H1 (cell line): ENCODE data around the gene HELQ. TPM values are rescaled to one million over a fixed set of nuclear protein-coding genes. Genes with fewer than 3 reads are reported as not detected.

ENCODE experiments used
- CEBPB ChIP-seq: IDR thresholded peaks from 2 replicates; pipeline ENCODE4 v1.6.1; 2012; ENCODE audit warnings: low read depth, low read length
- GABPA ChIP-seq: IDR thresholded peaks from 2 replicates; pipeline ENCODE4 v1.6.1; 2011; ENCODE audit warnings: mild to moderate bottlenecking, low read length, moderate library complexity, borderline replicate concordance; ENCODE audit not compliant: insufficient read depth
- JUND ChIP-seq: IDR thresholded peaks from 2 replicates; pipeline ENCODE4 v1.6.1; 2011; ENCODE audit warnings: mild to moderate bottlenecking, improper control_type of control experiment, low read length
- POLR2AphosphoS5 ChIP-seq: IDR thresholded peaks from 2 replicates; pipeline ENCODE4 v1.6.1; 2011; ENCODE audit warnings: low read depth, low read length
- RBBP5 ChIP-seq: IDR thresholded peaks from 2 replicates; pipeline ENCODE4 v1.7.1; 2012; ENCODE audit warnings: low read depth, mild to moderate bottlenecking, inconsistent platforms, low read length, moderate library complexity, borderline replicate concordance
- RFX5 ChIP-seq: IDR thresholded peaks from 2 replicates; pipeline ENCODE4 v1.6.1; 2011; ENCODE audit warnings: low read depth, low read length, improper control_type of control experiment, borderline replicate concordance
- SIN3A ChIP-seq, 2 experiments: IDR thresholded peaks in 1 of 2; conservative IDR thresholded peaks in 1 of 2; 2 replicates each; pipeline ENCODE4 v1.6.1; 2011 to 2012; ENCODE audit warnings: low read length in 2 of 2, improper control_type of control experiment in 1 of 2, low read depth in 1 of 2, mild to moderate bottlenecking in 1 of 2
- SRF ChIP-seq: IDR thresholded peaks from 2 replicates; pipeline ENCODE4 v1.6.1; 2011; ENCODE audit warnings: mild to moderate bottlenecking, low read depth, low read length, moderate library complexity
- polyA plus RNA-seq, 7 experiments: library from polyadenylated mRNA; depleted of rRNA in 3 of 7; stranded (reverse) in 5 of 7; unstranded in 2 of 7; fragments of >200 nt in 5 of 7; fragments of 200-250 nt in 2 of 7; gene quantifications; 1 replicate in 5 of 7; 2 replicates in 1 of 7; 4 replicates in 1 of 7; pipeline versions ENCODE4 v1.2.1 to v1.2.3, GENCODE V29; 2011 to 2013; ENCODE audit warnings: missing spikeins in 2 of 7, mixed read lengths in 2 of 7
- total RNA-seq: library from RNA; stranded (reverse); fragmentation: NEBNext Ultra II Directional; extraction: Animal tissue kit (Norgen Biotek cat#: 25700); gene quantifications from 2 replicates; pipeline ENCODE4 v1.2.1, GENCODE V29; 2021
- TF ChIP-seq, protein P1 (sequence below): fragments of 300-600 bp; sonication (generic); IDR thresholded peaks from 2 replicates; pipeline ENCODE4 v1.7.1; 2012; ENCODE audit warnings: low read length, moderate library complexity, mild to moderate bottlenecking, inconsistent platforms; ENCODE audit not compliant: insufficient replicate concordance
- TF ChIP-seq, protein P2 (sequence below): IDR thresholded peaks from 2 replicates; pipeline ENCODE4 v1.6.1; 2012; ENCODE audit warnings: low read length, inconsistent platforms

Gene HELQ
- total and polyA plus RNA-seq, 2 of the 8 experiments (the other 6 are each of a cell fraction or from before 2014, with no cell fraction given), result 4.7 to 9.0 TPM

DNA sequence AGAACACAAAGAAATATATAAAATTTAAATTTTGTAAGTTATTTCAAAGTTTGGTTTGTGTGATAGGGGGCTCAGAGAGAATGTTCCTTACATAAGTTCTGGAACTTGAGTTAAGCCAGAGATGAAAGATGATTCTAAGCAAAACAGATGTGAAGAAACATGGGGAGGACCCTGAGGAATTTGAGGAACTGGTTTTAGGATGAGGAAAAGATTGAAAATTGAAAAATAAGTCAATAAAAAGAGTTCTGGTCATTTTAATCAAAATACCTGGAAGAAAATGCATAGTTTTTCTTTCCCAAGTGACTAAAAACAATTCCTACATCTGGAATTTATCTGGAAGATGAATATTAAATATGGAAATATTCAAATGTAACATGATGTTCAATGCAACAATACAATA, 37.4 kb downstream of the HELQ start (continued):
- TF ChIP-seq, protein P1, sequence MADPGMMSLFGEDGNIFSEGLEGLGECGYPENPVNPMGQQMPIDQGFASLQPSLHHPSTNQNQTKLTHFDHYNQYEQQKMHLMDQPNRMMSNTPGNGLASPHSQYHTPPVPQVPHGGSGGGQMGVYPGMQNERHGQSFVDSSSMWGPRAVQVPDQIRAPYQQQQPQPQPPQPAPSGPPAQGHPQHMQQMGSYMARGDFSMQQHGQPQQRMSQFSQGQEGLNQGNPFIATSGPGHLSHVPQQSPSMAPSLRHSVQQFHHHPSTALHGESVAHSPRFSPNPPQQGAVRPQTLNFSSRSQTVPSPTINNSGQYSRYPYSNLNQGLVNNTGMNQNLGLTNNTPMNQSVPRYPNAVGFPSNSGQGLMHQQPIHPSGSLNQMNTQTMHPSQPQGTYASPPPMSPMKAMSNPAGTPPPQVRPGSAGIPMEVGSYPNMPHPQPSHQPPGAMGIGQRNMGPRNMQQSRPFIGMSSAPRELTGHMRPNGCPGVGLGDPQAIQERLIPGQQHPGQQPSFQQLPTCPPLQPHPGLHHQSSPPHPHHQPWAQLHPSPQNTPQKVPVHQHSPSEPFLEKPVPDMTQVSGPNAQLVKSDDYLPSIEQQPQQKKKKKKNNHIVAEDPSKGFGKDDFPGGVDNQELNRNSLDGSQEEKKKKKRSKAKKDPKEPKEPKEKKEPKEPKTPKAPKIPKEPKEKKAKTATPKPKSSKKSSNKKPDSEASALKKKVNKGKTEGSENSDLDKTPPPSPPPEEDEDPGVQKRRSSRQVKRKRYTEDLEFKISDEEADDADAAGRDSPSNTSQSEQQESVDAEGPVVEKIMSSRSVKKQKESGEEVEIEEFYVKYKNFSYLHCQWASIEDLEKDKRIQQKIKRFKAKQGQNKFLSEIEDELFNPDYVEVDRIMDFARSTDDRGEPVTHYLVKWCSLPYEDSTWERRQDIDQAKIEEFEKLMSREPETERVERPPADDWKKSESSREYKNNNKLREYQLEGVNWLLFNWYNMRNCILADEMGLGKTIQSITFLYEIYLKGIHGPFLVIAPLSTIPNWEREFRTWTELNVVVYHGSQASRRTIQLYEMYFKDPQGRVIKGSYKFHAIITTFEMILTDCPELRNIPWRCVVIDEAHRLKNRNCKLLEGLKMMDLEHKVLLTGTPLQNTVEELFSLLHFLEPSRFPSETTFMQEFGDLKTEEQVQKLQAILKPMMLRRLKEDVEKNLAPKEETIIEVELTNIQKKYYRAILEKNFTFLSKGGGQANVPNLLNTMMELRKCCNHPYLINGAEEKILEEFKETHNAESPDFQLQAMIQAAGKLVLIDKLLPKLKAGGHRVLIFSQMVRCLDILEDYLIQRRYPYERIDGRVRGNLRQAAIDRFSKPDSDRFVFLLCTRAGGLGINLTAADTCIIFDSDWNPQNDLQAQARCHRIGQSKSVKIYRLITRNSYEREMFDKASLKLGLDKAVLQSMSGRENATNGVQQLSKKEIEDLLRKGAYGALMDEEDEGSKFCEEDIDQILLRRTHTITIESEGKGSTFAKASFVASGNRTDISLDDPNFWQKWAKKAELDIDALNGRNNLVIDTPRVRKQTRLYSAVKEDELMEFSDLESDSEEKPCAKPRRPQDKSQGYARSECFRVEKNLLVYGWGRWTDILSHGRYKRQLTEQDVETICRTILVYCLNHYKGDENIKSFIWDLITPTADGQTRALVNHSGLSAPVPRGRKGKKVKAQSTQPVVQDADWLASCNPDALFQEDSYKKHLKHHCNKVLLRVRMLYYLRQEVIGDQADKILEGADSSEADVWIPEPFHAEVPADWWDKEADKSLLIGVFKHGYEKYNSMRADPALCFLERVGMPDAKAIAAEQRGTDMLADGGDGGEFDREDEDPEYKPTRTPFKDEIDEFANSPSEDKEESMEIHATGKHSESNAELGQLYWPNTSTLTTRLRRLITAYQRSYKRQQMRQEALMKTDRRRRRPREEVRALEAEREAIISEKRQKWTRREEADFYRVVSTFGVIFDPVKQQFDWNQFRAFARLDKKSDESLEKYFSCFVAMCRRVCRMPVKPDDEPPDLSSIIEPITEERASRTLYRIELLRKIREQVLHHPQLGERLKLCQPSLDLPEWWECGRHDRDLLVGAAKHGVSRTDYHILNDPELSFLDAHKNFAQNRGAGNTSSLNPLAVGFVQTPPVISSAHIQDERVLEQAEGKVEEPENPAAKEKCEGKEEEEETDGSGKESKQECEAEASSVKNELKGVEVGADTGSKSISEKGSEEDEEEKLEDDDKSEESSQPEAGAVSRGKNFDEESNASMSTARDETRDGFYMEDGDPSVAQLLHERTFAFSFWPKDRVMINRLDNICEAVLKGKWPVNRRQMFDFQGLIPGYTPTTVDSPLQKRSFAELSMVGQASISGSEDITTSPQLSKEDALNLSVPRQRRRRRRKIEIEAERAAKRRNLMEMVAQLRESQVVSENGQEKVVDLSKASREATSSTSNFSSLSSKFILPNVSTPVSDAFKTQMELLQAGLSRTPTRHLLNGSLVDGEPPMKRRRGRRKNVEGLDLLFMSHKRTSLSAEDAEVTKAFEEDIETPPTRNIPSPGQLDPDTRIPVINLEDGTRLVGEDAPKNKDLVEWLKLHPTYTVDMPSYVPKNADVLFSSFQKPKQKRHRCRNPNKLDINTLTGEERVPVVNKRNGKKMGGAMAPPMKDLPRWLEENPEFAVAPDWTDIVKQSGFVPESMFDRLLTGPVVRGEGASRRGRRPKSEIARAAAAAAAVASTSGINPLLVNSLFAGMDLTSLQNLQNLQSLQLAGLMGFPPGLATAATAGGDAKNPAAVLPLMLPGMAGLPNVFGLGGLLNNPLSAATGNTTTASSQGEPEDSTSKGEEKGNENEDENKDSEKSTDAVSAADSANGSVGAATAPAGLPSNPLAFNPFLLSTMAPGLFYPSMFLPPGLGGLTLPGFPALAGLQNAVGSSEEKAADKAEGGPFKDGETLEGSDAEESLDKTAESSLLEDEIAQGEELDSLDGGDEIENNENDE, result no peak
- TF ChIP-seq CEBPB, result no peak
- TF ChIP-seq, protein P2, sequence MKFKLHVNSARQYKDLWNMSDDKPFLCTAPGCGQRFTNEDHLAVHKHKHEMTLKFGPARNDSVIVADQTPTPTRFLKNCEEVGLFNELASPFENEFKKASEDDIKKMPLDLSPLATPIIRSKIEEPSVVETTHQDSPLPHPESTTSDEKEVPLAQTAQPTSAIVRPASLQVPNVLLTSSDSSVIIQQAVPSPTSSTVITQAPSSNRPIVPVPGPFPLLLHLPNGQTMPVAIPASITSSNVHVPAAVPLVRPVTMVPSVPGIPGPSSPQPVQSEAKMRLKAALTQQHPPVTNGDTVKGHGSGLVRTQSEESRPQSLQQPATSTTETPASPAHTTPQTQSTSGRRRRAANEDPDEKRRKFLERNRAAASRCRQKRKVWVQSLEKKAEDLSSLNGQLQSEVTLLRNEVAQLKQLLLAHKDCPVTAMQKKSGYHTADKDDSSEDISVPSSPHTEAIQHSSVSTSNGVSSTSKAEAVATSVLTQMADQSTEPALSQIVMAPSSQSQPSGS, result no peak
- no peak for TF ChIP-seq SRF
- no peak for TF ChIP-seq RBBP5
- TF ChIP-seq JUND, result no peak
- TF ChIP-seq GABPA, result no peak
- no peak for TF ChIP-seq SIN3A (conservative IDR thresholded peaks at IDR 0.05 in 1 of 2, IDR thresholded peaks at IDR 0.05 in 1 of 2; ENCODE audit: low read depth in 1 of 2, low read length in 2 of 2)
- no peak for TF ChIP-seq POLR2AphosphoS5
- TF ChIP-seq RFX5, result no peak
